ENCODE data around the gene CPEB4.

CPEB4 gene

GRCh38 chr5:173981185-173981761 is 93.1 kb downstream of the CPEB4 start:
- TF ChIP-seq, protein P1, sequence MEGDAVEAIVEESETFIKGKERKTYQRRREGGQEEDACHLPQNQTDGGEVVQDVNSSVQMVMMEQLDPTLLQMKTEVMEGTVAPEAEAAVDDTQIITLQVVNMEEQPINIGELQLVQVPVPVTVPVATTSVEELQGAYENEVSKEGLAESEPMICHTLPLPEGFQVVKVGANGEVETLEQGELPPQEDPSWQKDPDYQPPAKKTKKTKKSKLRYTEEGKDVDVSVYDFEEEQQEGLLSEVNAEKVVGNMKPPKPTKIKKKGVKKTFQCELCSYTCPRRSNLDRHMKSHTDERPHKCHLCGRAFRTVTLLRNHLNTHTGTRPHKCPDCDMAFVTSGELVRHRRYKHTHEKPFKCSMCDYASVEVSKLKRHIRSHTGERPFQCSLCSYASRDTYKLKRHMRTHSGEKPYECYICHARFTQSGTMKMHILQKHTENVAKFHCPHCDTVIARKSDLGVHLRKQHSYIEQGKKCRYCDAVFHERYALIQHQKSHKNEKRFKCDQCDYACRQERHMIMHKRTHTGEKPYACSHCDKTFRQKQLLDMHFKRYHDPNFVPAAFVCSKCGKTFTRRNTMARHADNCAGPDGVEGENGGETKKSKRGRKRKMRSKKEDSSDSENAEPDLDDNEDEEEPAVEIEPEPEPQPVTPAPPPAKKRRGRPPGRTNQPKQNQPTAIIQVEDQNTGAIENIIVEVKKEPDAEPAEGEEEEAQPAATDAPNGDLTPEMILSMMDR (IDR thresholded peaks at IDR 0.05; ENCODE audit: borderline replicate concordance, control extremely low read depth, extremely low read depth, insufficient read depth, missing control alignments), result no peak
- no peak for DNase-seq (ENCODE audit: low spot score)
- in situ Hi-C loops (cut with MboI; ENCODE audit: low sequenced_read_pairs, unreplicated experiment), result no loop called here

DNA sequence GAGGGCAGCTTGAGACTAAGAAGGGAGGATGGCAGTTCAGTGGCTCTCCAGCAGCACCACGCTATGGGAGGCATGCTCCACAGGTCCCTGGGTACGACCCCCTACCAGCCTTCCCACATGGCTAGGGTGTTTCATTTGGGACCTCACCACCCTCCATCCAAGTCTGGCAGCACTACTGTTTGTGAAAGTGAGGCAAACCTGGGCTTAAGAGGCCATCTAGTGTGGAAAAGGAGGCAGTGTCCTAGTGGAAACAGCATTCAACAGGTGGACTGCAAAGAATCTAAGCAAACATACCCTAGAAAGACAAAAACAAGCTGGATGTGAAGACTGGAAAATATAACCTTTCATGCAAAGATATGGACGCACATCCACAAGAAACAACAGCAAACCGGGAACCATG is 96.1 kb downstream of the CPEB4 start:
- DNase-seq (ENCODE audit: low spot score), result no peak
- TF ChIP-seq, protein P1 (IDR thresholded peaks at IDR 0.05; ENCODE audit: borderline replicate concordance, control extremely low read depth, extremely low read depth, insufficient read depth, missing control alignments), result no peak
- in situ Hi-C loops (cut with MboI; ENCODE audit: low sequenced_read_pairs, unreplicated experiment), result no loop called here

GRCh38 chr5:173988554-173989431 is 100.6 kb downstream of the CPEB4 start, which contains the start of gene C5orf47:
TSS of gene C5orf47 (plus strand) at chr5:173989170. CDS start at chr5:173989264, 94 bp downstream.
- TF ChIP-seq, protein P1 (IDR thresholded peaks at IDR 0.05; ENCODE audit: borderline replicate concordance, control extremely low read depth, extremely low read depth, insufficient read depth, missing control alignments), result no peak
- in situ Hi-C loops (cut with MboI; ENCODE audit: low sequenced_read_pairs, unreplicated experiment), result no loop called here
- DNase-seq (ENCODE audit: low spot score), result no peak

DNA sequence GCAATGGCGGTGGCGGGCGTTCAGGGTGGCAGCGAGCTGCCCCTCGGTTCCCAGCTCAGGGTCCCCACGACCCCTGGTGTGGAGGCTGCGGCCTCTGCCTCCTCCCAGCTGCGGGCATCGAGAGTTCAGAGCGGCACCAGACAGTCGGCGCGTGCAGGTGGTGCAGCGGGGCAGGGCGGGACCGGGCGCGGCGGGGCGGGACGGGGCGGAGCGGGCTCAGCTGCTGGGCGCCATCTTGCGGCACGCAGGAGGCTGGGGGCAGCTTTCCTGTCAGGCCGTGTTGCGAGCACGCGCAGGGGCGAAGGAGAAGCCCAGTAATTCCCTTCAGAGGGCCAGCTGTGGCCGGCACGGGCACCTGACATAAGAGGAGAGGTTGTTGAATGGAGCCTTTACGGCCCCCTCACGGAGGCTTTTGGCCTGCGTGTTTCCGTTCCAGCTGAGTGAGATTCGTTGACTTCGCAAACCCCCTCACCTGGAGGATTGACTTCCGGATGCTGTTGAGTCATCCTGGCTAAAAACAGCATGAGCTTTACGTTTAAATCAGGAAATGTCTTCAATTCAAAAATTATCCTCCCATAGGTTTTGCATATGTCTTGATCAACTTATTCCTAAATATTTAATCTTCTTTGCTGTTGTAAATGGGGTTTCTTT is 101.4 kb downstream of the CPEB4 start:
- in situ Hi-C loops (cut with MboI; ENCODE audit: low sequenced_read_pairs, unreplicated experiment), result no loop called here
- DNase-seq (ENCODE audit: low spot score), result no peak
- TF ChIP-seq, protein P1 (IDR thresholded peaks at IDR 0.05; ENCODE audit: borderline replicate concordance, control extremely low read depth, extremely low read depth, insufficient read depth, missing control alignments), result no peak

- no peak for DNase-seq (ENCODE audit: low spot score)
- in situ Hi-C loops (cut with MboI; ENCODE audit: low sequenced_read_pairs, unreplicated experiment), result no loop called here
- TF ChIP-seq, protein P1 (IDR thresholded peaks at IDR 0.05; ENCODE audit: borderline replicate concordance, control extremely low read depth, extremely low read depth, insufficient read depth, missing control alignments), result no peak
Observed at GRCh38 chr5:173997331-173997730, 109.2 kb downstream of the CPEB4 start.

- TF ChIP-seq, protein P1 (IDR thresholded peaks at IDR 0.05; ENCODE audit: borderline replicate concordance, control extremely low read depth, extremely low read depth, insufficient read depth, missing control alignments), result no peak
- DNase-seq (ENCODE audit: low spot score), result no peak
- in situ Hi-C loops (cut with MboI; ENCODE audit: low sequenced_read_pairs, unreplicated experiment), result no loop called here
Observed at GRCh38 chr5:173998531-173998930, 110.4 kb downstream of the CPEB4 start.

Data from GM13976 (cell line).